H1 (cell line): Measurements from ENCODE around the gene CEP85. TPM values are rescaled to one million over a fixed set of nuclear protein-coding genes. Genes with fewer than 3 reads are reported as not detected.

Experiments
- ASH2L ChIP-seq: fragments of 200-600, 300-600 bp; sonication (generic); IDR thresholded peaks from one replicate; pipeline ENCODE4 v1.7.1; 2017; ENCODE audit warnings: low read length
- CBX8 ChIP-seq: fragments of 300-800, 300-1000 bp; sonication (generic); IDR thresholded peaks from 2 replicates; pipeline ENCODE4 v1.7.1; 2016; ENCODE audit warnings: low read depth, low read length, borderline replicate concordance
- CEBPB ChIP-seq: IDR thresholded peaks from 2 replicates; pipeline ENCODE4 v1.6.1; 2012; ENCODE audit warnings: low read depth, low read length
- CTBP2 ChIP-seq: IDR thresholded peaks from 2 replicates; pipeline ENCODE4 v1.7.0; 2011; ENCODE audit warnings: borderline replicate concordance, mild to moderate bottlenecking, moderate library complexity, mixed read lengths, low read length; ENCODE audit not compliant: insufficient read depth, insufficient read length
- EGR1 ChIP-seq: IDR thresholded peaks from 2 replicates; pipeline ENCODE4 v1.6.1; 2011; ENCODE audit warnings: low read depth, low read length, borderline replicate concordance
- EP300 ChIP-seq, 2 experiments: IDR thresholded peaks; 1 replicate in 1 of 2; 2 replicates in 1 of 2; pipeline ENCODE4 v1.6.1; 2011 to 2012; ENCODE audit warnings: low read depth in 2 of 2, low read length in 2 of 2, mild to moderate bottlenecking in 2 of 2, borderline replicate concordance in 1 of 2, inconsistent platforms in 1 of 2, moderate library complexity in 1 of 2
- EZH2 ChIP-seq: fragments of 200-600 bp; sonication (generic); IDR thresholded peaks from 2 replicates; pipeline ENCODE4 v1.7.1; 2012; ENCODE audit warnings: low read depth, mild to moderate bottlenecking, moderate library complexity, low read length, inconsistent platforms; ENCODE audit not compliant: severe bottlenecking
- HDAC6 ChIP-seq: IDR thresholded peaks from one replicate; pipeline ENCODE4 v1.7.1; 2012; ENCODE audit warnings: low read depth, mild to moderate bottlenecking, inconsistent platforms, low read length, moderate library complexity
- KDM1A ChIP-seq: fragments of 200-600, 300-600 bp; sonication (generic); IDR thresholded peaks from 2 replicates; pipeline ENCODE4 v1.7.1; 2016; ENCODE audit warnings: mild to moderate bottlenecking, low read length, borderline replicate concordance
- MAFK ChIP-seq: IDR thresholded peaks from 2 replicates; pipeline ENCODE4 v1.6.1; 2012; ENCODE audit warnings: low read depth, mild to moderate bottlenecking, improper control_type of control experiment, low read length
- POU5F1 ChIP-seq: IDR thresholded peaks from 2 replicates; pipeline ENCODE4 v1.6.1; 2011; ENCODE audit warnings: low read depth, mild to moderate bottlenecking, low read length, moderate library complexity
- RBBP5 ChIP-seq: IDR thresholded peaks from 2 replicates; pipeline ENCODE4 v1.7.1; 2012; ENCODE audit warnings: low read depth, mild to moderate bottlenecking, inconsistent platforms, low read length, moderate library complexity, borderline replicate concordance
- SIRT6 ChIP-seq: IDR thresholded peaks from one replicate; pipeline ENCODE4 v1.7.1; 2012; ENCODE audit warnings: low read length, inconsistent platforms
- SRF ChIP-seq: IDR thresholded peaks from 2 replicates; pipeline ENCODE4 v1.6.1; 2011; ENCODE audit warnings: mild to moderate bottlenecking, low read depth, low read length, moderate library complexity
- TAF1 ChIP-seq: IDR thresholded peaks from 2 replicates; pipeline ENCODE4 v1.6.1; 2011; ENCODE audit warnings: mild to moderate bottlenecking, low read depth, low read length
- TAF7 ChIP-seq: optimal IDR thresholded peaks from 2 replicates; pipeline ENCODE3; 2011; ENCODE audit warnings: low read depth, mild to moderate bottlenecking, inconsistent platforms, low read length, moderate library complexity, borderline replicate concordance
- ZNF274 ChIP-seq: IDR thresholded peaks from 2 replicates; pipeline ENCODE4 v1.7.0; 2012; ENCODE audit warnings: low read length, borderline replicate concordance; ENCODE audit errors: extremely low read depth
- polyA plus RNA-seq, 7 experiments: library from polyadenylated mRNA; depleted of rRNA in 3 of 7; stranded (reverse) in 5 of 7; unstranded in 2 of 7; fragments of >200 nt in 5 of 7; fragments of 200-250 nt in 2 of 7; gene quantifications; 1 replicate in 5 of 7; 2 replicates in 1 of 7; 4 replicates in 1 of 7; pipeline versions ENCODE4 v1.2.1 to v1.2.3, GENCODE V29; 2011 to 2013; ENCODE audit warnings: missing spikeins in 2 of 7, mixed read lengths in 2 of 7
- total RNA-seq: library from RNA; stranded (reverse); fragmentation: NEBNext Ultra II Directional; extraction: Animal tissue kit (Norgen Biotek cat#: 25700); gene quantifications from 2 replicates; pipeline ENCODE4 v1.2.1, GENCODE V29; 2021
- TF ChIP-seq, protein P1 (sequence below): IDR thresholded peaks from 2 replicates; pipeline ENCODE4 v1.6.1; 2011; ENCODE audit warnings: low read length, improper control_type of control experiment
- TF ChIP-seq, protein P2 (sequence below): IDR thresholded peaks from 2 replicates; pipeline ENCODE4 v1.6.1; 2011; ENCODE audit warnings: low read depth, mild to moderate bottlenecking, low read length; ENCODE audit not compliant: insufficient read depth
- TF ChIP-seq, protein P3 (sequence below): IDR thresholded peaks from 2 replicates; pipeline ENCODE4 v1.6.1; 2012; ENCODE audit warnings: inconsistent platforms

Gene CEP85
- total and polyA plus RNA-seq, 2 of the 8 experiments (the other 6 are each of a cell fraction or from before 2014, with no cell fraction given): 40.4 to 43.7 TPM

DNA sequence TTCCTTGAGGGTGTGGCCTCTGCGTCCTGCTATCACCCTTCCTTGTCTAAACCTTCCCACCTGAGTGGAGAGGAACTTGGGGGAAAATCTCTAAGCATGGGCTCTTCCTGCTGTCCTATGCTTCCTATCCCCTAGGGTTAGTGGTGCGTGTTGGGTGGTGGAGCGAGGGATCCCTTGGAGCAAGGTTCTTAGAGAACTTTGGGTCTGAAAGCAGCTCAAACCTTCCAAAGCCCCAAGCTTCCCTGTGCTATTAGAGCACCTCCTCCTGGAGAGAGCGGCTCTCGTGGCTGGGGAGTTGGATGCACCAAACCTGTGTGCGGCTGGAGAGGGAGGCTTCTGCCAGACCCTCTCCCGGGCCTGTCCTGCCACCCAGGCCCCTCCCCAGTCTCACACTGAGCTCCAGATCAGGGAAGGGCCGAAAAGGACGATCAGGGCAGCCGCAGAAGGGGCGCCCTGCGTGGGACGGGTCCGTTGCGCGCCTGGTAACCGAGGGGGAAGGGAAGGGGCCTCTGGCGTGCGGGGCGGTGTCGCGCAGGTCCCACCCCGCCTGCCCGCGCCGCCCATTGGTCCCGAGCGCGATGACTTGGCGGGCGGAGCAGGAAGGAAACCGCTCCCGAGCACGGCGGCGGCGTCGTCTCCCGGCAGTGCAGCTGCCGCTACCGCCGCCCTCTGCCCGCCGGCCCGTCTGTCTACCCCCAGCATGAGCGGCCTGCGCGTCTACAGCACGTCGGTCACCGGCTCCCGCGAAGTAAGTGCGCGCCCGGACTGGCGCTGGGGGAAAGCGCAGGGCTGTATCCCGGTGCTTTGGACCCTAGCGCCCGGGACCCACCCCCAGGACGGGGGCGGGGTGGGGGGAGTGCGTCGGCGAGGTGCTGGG is 45.7 kb downstream of the CEP85 start, which contains the start of gene SH3BGRL3 (continued):
- TF ChIP-seq POU5F1: no peak
- no peak for TF ChIP-seq ZNF274
- TF ChIP-seq SRF: no peak
- peak; percentile 41 for TF ChIP-seq ASH2L
- no peak for TF ChIP-seq CEBPB
- TF ChIP-seq, protein P1, sequence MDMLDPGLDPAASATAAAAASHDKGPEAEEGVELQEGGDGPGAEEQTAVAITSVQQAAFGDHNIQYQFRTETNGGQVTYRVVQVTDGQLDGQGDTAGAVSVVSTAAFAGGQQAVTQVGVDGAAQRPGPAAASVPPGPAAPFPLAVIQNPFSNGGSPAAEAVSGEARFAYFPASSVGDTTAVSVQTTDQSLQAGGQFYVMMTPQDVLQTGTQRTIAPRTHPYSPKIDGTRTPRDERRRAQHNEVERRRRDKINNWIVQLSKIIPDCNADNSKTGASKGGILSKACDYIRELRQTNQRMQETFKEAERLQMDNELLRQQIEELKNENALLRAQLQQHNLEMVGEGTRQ: no peak
- TF ChIP-seq KDM1A: no peak
- no peak for TF ChIP-seq SIRT6
- TF ChIP-seq TAF7: peak; percentile 67
- no peak for TF ChIP-seq EGR1
- TF ChIP-seq, protein P2, sequence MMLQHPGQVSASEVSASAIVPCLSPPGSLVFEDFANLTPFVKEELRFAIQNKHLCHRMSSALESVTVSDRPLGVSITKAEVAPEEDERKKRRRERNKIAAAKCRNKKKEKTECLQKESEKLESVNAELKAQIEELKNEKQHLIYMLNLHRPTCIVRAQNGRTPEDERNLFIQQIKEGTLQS: no peak
- peak; percentile 65 for TF ChIP-seq TAF1
- no peak for TF ChIP-seq HDAC6
- TF ChIP-seq, protein P3, sequence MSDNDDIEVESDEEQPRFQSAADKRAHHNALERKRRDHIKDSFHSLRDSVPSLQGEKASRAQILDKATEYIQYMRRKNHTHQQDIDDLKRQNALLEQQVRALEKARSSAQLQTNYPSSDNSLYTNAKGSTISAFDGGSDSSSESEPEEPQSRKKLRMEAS: peak; percentile 29; the same call in 1 of the 2 replicates
- TF ChIP-seq MAFK: no peak
- no peak for TF ChIP-seq CTBP2
- TF ChIP-seq RBBP5: 0 out of 2 replicates have a peak, but pooled peaks have one; percentile 31
- TF ChIP-seq EP300 (IDR thresholded peaks at IDR 0.05; ENCODE audit: borderline replicate concordance in 1 of 2, low read depth in 2 of 2, low read length in 2 of 2): no peak
- no peak for TF ChIP-seq EZH2
- no peak for TF ChIP-seq CBX8
